GM21825 (cell line): Measurements from ENCODE around the gene PXMP2.

Source experiments
- ATAC-seq: cut with Tn5 transposase; IDR thresholded peaks from one replicate; pipeline ENCODE4 v1.9.1; 2021; ENCODE audit warnings: mild to moderate bottlenecking, moderate library complexity; ENCODE audit not compliant: unreplicated experiment

The PXMP2 gene

DNA sequence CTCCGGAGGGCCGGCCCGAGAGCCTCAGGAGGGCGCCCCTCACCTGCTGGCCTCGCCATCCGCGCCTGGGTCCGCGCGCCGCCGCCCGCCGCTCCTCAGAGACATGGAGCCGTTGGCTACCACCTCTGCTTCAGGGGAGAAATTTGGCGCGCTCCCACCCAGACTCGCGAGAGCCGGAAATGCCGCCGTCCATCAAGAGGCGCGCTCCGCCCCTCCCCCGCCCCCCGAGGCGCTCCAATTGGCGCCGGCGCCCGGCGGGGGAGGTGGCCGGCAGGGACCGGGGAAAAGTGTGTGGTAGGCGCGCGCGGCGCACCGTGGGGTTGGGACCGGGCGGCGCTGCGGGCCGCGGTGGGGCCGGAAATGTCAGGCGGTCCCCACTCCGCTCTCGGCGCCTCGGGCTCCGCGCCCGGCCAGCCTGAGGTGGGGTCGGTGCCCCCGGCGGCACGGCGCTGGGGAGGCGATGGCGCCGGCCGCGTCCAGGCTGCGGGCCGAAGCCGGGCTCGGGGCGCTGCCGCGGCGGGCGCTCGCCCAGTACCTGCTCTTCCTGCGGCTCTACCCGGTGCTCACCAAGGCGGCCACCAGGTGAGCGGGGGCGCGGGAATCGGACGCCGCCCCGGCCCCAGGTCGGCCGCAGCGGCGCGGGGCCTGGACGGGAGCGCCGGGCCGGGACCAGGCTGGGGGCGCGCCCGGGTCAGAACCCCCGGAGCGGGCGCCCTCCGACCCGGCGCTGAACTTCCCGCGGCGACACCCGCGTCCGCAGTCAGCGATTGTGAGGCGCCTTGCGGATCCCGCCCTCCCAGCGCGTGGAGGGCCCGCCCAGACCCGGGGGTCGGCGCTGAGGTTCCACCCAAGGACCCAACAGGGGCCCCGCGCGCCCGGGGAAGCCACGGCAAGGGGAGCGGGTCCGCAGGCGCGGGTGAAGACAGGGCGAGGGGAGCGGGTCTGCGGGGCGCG lies at the start of gene PXMP2, which contains the start of gene POLE:
PXMP2 (plus strand) TSS at position 377 of the 954 bp plus-strand sequence; CDS start at position 461, 84 bp downstream.
POLE (minus strand) TSS at position 132 of the 954 bp plus-strand sequence; CDS start at position 105, 27 bp downstream.
- peak; percentile 92 for ATAC-seq

- no peak for ATAC-seq
These were observed 49.6 kb upstream of the PXMP2 start for GRCh38 chr12:132637811-132638210.

GRCh38 chr12:132638541-132639408 lies 48.6 kb upstream of the PXMP2 start:
- no peak for ATAC-seq

GRCh38 chr12:132639956-132640520 lies 47.3 kb upstream of the PXMP2 start:
- no peak for ATAC-seq

DNA sequence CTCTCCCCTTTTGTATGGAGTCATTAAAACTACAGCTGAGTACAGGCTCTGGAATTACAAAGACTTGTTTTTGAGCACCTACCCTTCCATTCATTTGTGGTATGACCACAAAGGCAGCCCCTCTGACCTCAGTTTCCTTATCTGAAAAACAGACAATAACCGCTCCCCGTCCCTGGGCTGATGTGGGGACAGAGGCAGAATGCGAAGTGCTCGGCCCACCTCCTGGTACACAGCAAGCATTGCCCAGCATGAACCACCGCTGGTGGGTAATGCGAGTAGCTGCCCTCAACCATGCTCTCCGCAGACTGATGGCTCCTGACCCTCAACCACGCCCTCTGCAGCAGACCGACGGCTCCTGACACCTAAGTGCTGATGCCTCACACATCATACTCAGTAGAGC lies 46.5 kb upstream of the PXMP2 start:
- no peak for ATAC-seq

DNA sequence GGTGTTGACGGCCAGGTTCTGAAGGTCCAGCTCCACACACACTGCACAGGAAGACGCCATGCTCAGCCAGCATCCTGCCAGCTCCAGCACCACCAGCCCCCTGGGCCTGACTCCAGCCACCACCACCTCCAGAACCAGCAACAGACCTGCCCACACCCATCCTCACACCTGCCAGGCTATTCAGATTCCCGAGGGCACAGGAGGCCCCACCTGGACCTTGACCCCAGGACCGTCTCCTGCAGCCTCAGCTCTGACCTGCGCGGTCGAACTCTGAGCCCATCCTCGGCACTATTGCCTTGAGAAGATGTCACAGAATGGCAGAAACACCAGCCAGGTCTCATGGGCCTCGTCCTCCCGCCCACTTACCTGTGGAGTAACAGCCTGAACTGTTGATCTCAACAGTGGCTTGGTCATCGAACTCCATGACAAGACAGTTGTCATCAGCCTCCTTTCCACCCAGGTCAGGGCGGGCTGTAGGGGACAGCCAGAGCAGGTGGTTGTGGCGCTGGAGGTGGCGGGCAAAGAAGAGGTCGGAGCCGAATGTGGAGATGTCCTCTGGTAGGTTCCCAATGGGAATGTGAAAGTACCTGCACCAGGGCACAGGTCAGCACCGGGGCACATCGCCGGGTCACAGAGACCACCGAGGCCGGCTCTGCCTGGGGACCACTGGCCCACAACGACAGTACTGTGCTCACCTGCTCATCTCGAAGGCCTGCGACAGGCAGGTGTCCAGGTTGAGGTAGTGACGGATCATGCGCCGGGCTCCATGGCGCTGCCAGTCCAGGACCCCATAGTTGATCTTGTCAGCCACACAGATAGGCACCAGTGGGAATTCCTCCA lies 45.4 kb upstream of the PXMP2 start:
- ATAC-seq: no peak

GRCh38 chr12:132642846-132643835 lies 44.2 kb upstream of the PXMP2 start:
- no peak for ATAC-seq

DNA sequence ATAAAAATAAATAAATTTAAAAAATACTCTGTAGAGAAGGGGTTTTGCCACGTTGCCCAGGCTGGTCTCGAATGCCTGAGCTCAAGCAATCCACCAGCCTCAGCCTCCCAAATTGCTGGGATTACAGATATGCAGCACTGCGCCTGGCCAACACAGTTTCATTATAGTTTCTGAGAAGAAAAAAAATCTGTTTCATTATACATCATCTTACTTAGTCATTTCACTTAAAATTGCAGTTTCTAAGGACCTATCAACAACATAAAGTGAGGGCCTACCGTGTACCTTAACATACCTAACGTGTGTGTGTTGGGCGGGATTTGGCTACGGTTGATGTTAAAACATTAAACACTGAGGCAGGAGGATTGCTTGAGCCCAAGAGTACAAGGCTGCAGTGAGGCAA lies 40.5 kb upstream of the PXMP2 start:
- ATAC-seq: no peak

DNA sequence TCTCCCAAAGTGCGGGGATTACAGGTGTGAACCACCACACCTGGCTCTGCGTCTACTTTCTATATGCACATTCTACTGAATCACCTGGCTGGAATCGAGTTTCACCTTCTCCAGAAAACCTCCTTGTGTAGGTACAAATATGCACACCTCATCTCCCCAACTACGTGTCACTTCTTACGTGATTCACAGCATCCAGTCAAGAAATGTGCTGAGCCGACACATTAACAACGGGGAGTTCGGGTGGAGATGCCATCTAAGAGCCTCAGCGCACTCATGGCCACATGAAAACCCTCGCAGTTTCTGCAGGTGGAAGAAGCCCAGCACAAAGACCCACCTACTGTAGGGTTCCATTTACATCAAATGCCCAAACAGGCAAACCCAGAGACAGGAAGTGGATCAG lies 39.5 kb upstream of the PXMP2 start:
- no peak for ATAC-seq

- no peak for ATAC-seq
These were observed 38.7 kb upstream of the PXMP2 start for GRCh38 chr12:132648616-132649225.

DNA sequence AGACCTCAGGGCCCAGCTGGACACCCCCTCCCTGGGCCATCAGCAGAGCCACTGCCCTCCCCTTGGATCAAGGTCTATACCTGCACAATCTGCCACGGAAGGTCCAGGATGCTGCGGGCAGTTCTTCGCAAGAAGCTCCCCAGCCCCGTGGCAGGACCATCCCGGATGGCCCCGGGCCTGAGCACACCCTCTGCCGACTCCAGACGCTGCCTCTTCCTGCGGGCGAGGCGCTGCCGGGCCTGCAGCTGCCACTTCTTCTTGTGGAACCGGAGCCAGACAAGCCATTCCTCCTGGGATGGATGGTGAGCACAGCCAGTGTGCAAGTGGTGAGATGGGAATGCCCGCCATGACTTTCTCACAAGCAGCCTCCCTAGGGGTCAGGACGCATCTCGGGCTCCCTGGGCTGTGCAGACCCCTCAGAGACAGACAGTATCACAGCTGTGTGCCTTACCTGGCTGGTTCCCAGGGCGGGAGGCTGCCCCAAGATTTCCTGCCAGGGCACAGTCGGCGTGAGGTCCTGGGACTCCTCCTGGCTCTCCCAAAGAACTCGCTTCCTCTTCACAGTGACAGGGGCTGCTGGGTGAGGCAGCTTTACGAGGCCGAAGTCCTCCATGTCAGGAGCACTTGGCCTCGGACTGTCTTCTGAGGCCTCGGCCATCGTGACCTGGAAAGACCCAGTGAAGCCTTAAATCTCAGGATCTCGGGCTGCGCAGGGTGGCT lies 38.0 kb upstream of the PXMP2 start:
- no peak for ATAC-seq

GRCh38 chr12:132651444-132652100 lies 35.8 kb upstream of the PXMP2 start:
- ATAC-seq: no peak

- ATAC-seq: no peak
These were observed 33.7 kb upstream of the PXMP2 start for GRCh38 chr12:132653567-132654290.

DNA sequence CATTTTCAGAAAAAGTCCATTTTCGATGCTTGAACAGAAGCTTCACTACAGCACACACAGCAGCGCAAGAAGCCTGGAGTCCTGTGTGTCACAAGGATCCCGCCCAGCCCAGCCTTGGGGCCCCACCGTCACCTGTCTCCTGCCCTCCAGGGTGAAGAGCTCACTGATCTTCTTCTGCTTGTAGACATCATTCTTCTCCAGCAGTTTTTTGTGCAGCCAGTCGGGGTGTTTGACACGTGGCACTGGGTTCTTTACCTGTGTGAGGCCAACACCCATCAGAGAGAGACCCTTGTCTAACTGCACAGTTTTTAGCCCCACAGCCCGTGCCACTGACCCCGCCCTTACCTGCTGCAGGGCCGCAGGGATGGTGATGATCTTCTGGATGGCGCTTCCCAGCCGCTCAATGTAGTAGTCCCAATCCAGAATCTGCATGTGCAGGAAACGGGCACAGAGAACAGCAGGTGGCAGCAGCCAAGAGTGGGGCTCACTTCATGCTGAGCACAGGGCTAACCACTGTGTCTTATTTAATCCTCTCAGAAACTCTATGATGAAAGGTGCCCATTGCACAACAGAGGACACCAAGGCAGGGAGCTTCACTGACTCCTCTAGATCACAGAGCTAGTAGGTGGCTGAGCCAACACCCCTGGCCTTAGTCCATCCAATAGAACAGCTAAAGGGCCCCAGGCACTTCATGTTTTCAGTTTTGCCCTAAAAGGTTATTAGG lies 30.2 kb upstream of the PXMP2 start:
- no peak for ATAC-seq

DNA sequence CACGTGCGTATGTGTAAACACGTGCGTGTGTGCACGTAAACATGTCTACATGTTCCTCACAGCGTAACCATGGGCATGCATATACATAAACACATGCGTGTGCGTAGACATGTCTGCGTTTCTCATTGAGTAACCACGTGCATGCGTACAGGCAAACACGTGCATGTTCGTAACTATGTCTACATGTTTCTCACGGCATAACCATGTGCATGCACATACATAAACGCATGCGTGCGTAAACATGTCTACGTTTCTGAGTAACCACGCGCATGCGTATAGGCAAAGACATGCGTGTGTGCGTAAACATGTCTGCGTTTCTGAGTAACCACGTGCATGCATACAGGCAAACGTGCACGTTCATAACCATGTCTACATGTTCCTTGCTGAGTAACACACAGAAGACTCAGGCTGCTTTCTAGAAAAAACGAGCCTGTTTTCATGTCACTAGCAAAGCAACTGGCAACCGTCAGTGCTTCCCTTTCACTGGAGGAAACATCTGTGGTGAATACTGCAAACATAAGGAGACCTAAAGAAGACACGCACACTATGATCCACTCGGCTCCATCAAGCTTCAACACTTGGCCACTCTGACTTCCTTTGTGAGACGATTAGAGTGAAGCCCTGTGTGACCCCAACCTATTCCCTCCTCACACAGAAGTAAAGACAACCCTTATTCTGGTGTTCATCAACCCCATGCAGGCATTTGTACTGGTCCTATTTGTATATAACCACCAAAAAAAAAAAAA lies 29.1 kb upstream of the PXMP2 start:
- ATAC-seq: no peak
